ENCODE measurements around the gene DENND4C. TPM values are rescaled to one million over a fixed set of nuclear protein-coding genes. Genes with fewer than 3 reads are reported as not detected.

Gene DENND4C
- polyA plus RNA-seq, 1 of the 3 experiments (the other 2 are of a cell fraction), result 7.5 TPM

- TF ChIP-seq, protein P1, sequence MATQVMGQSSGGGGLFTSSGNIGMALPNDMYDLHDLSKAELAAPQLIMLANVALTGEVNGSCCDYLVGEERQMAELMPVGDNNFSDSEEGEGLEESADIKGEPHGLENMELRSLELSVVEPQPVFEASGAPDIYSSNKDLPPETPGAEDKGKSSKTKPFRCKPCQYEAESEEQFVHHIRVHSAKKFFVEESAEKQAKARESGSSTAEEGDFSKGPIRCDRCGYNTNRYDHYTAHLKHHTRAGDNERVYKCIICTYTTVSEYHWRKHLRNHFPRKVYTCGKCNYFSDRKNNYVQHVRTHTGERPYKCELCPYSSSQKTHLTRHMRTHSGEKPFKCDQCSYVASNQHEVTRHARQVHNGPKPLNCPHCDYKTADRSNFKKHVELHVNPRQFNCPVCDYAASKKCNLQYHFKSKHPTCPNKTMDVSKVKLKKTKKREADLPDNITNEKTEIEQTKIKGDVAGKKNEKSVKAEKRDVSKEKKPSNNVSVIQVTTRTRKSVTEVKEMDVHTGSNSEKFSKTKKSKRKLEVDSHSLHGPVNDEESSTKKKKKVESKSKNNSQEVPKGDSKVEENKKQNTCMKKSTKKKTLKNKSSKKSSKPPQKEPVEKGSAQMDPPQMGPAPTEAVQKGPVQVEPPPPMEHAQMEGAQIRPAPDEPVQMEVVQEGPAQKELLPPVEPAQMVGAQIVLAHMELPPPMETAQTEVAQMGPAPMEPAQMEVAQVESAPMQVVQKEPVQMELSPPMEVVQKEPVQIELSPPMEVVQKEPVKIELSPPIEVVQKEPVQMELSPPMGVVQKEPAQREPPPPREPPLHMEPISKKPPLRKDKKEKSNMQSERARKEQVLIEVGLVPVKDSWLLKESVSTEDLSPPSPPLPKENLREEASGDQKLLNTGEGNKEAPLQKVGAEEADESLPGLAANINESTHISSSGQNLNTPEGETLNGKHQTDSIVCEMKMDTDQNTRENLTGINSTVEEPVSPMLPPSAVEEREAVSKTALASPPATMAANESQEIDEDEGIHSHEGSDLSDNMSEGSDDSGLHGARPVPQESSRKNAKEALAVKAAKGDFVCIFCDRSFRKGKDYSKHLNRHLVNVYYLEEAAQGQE (IDR thresholded peaks at IDR 0.05; ENCODE audit: low read depth, low read length), result no peak
- TF ChIP-seq FOSL2 (IDR thresholded peaks at IDR 0.05; ENCODE audit: borderline replicate concordance, low read depth) (no peak), RFX5 (IDR thresholded peaks at IDR 0.05; ENCODE audit: low read length) (no peak), GABPA (IDR thresholded peaks at IDR 0.05; ENCODE audit: low read depth) (no peak), ELF1 (IDR thresholded peaks at IDR 0.05) (no peak), RCOR1 (IDR thresholded peaks at IDR 0.05; ENCODE audit: low read length) (no peak)
- TF ChIP-seq, protein P2, sequence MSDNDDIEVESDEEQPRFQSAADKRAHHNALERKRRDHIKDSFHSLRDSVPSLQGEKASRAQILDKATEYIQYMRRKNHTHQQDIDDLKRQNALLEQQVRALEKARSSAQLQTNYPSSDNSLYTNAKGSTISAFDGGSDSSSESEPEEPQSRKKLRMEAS (IDR thresholded peaks at IDR 0.05; ENCODE audit: low read depth), result no peak
These were observed 13.0 kb downstream of the DENND4C start (continued) for GRCh38 chr9:19243366-19244033.

GRCh38 chr9:19246891-19247290 lies 16.4 kb downstream of the DENND4C start:
- ChIA-PET POLR2A (no interaction called here), CTCF (no interaction called here)
- Histone ChIP-seq H3K79me2 (ENCODE audit: insufficient read depth) (peaks cover 88% of the 10 kb centered on the region), H3K9me2 (no peaks in the 10 kb centered on the region), H3F3A (replicated peaks; ENCODE audit: insufficient read depth) (no peaks in the 10 kb centered on the region), H3K9ac (no peak overlapping the region), H3K27ac (ENCODE audit: low read depth in 2 of 2, low read length in 1 of 2) (no peak overlapping the region), H3K9me3 (no peaks in the 10 kb centered on the region), H3K4me1 (ENCODE audit: control insufficient read depth in 1 of 2, insufficient read depth in 2 of 2, low read depth in 1 of 2, low read length in 1 of 2) (no peaks in the 10 kb centered on the region), H2AFZ (ENCODE audit: low read depth) (no peak overlapping the region), H3K36me3 (replicated peaks in 1 of 2; ENCODE audit: control insufficient read depth in 1 of 2, insufficient read depth in 2 of 2, low read length in 1 of 2) (peaks cover 0 to 4% of the 10 kb centered on the region in 2 experiments), H3K4me3 (ENCODE audit: low read depth in 2 of 2, low read length in 1 of 2) (no peak overlapping the region), H3K4me2 (no peak overlapping the region), H3K27me3 (ENCODE audit: insufficient read depth) (no peaks in the 10 kb centered on the region), H4K20me1 (ENCODE audit: insufficient read depth) (peaks cover 29% of the 10 kb centered on the region)
- WGBS (ENCODE audit: low lambda C conversion rate), result 97% methylated on average over 3 of the region's 3 CpGs
- TF ChIP-seq FOSL2 (IDR thresholded peaks at IDR 0.05; ENCODE audit: borderline replicate concordance, low read depth) (no peak), TCF12 (IDR thresholded peaks at IDR 0.05) (no peak), RCOR1 (IDR thresholded peaks at IDR 0.05; ENCODE audit: low read length) (no peak), RFX5 (IDR thresholded peaks at IDR 0.05; ENCODE audit: low read length) (no peak), SIN3A (IDR thresholded peaks at IDR 0.05; ENCODE audit: borderline replicate concordance, low read depth, low read length) (no peak), RAD21 (IDR thresholded peaks at IDR 0.05; ENCODE audit: low read length) (no peak), POLR2AphosphoS5 (IDR thresholded peaks at IDR 0.05; ENCODE audit: low read depth, low read length) (no peak), FOXJ3 (CRISPR knock-in tag; IDR thresholded peaks at IDR 0.05) (no peak), CHD2 (IDR thresholded peaks at IDR 0.05; ENCODE audit: low read length, partially characterized antibody) (no peak)
- TF ChIP-seq, protein P3, sequence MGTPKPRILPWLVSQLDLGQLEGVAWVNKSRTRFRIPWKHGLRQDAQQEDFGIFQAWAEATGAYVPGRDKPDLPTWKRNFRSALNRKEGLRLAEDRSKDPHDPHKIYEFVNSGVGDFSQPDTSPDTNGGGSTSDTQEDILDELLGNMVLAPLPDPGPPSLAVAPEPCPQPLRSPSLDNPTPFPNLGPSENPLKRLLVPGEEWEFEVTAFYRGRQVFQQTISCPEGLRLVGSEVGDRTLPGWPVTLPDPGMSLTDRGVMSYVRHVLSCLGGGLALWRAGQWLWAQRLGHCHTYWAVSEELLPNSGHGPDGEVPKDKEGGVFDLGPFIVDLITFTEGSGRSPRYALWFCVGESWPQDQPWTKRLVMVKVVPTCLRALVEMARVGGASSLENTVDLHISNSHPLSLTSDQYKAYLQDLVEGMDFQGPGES (IDR thresholded peaks at IDR 0.05; ENCODE audit: low read depth, low read length), result no peak
- TF ChIP-seq, protein P4, sequence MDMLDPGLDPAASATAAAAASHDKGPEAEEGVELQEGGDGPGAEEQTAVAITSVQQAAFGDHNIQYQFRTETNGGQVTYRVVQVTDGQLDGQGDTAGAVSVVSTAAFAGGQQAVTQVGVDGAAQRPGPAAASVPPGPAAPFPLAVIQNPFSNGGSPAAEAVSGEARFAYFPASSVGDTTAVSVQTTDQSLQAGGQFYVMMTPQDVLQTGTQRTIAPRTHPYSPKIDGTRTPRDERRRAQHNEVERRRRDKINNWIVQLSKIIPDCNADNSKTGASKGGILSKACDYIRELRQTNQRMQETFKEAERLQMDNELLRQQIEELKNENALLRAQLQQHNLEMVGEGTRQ (IDR thresholded peaks at IDR 0.05; ENCODE audit: borderline replicate concordance, low read depth, low read length), result no peak
- TF ChIP-seq, protein P5, sequence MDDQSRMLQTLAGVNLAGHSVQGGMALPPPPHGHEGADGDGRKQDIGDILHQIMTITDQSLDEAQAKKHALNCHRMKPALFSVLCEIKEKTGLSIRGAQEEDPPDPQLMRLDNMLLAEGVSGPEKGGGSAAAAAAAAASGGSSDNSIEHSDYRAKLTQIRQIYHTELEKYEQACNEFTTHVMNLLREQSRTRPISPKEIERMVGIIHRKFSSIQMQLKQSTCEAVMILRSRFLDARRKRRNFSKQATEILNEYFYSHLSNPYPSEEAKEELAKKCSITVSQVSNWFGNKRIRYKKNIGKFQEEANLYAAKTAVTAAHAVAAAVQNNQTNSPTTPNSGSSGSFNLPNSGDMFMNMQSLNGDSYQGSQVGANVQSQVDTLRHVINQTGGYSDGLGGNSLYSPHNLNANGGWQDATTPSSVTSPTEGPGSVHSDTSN (IDR thresholded peaks at IDR 0.05), result no peak
- TF ChIP-seq, protein P6, sequence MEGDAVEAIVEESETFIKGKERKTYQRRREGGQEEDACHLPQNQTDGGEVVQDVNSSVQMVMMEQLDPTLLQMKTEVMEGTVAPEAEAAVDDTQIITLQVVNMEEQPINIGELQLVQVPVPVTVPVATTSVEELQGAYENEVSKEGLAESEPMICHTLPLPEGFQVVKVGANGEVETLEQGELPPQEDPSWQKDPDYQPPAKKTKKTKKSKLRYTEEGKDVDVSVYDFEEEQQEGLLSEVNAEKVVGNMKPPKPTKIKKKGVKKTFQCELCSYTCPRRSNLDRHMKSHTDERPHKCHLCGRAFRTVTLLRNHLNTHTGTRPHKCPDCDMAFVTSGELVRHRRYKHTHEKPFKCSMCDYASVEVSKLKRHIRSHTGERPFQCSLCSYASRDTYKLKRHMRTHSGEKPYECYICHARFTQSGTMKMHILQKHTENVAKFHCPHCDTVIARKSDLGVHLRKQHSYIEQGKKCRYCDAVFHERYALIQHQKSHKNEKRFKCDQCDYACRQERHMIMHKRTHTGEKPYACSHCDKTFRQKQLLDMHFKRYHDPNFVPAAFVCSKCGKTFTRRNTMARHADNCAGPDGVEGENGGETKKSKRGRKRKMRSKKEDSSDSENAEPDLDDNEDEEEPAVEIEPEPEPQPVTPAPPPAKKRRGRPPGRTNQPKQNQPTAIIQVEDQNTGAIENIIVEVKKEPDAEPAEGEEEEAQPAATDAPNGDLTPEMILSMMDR (IDR thresholded peaks at IDR 0.05), result no peak
- no peak for DNase-seq

Data from SK-N-SH (cell line).